ENCODE data around the gene METAP1D.

The METAP1D gene

GRCh38 chr2:172093416-172094293 is 93.9 kb downstream of the METAP1D start:
- DNase-seq, result no peak

GRCh38 chr2:172094294-172095145 is 94.8 kb downstream of the METAP1D start:
- no peak for DNase-seq

GRCh38 chr2:172095146-172095904 is 95.6 kb downstream of the METAP1D start:
- DNase-seq, result peak; percentile 83 to 85

- DNase-seq, result no peak
Observed at GRCh38 chr2:172095905-172096625, 96.3 kb downstream of the METAP1D start.

GRCh38 chr2:172096626-172097547 is 97.1 kb downstream of the METAP1D start:
- no peak for DNase-seq

- no peak for DNase-seq
Observed at GRCh38 chr2:172097557-172098131, 97.9 kb downstream of the METAP1D start.

GRCh38 chr2:172098287-172098649 is 98.5 kb downstream of the METAP1D start:
- no peak for DNase-seq

- no peak for DNase-seq
Observed at GRCh38 chr2:172098650-172099471, 99.1 kb downstream of the METAP1D start.

GRCh38 chr2:172099472-172100079 is 99.8 kb downstream of the METAP1D start:
- no peak for DNase-seq

- no peak for DNase-seq
Observed at GRCh38 chr2:172100080-172100934, 100.6 kb downstream of the METAP1D start.

- DNase-seq, result no peak
Observed at GRCh38 chr2:172100935-172101820, 101.4 kb downstream of the METAP1D start.

GRCh38 chr2:172101821-172102390 is 102.2 kb downstream of the METAP1D start:
- no peak for DNase-seq

- peak in 1 of 2 donors; percentile 45 for DNase-seq
Observed at GRCh38 chr2:172102391-172103359, 102.9 kb downstream of the METAP1D start, which contains the start of gene DLX2. TSS of gene DLX2 (minus strand) at chr2:172102900. CDS start at chr2:172102538, 362 bp downstream.

GRCh38 chr2:172103471-172104272 is 103.9 kb downstream of the METAP1D start:
- DNase-seq, result peak; percentile 55 to 69
